ENCODE data around the gene OPCML.

GRCh38 chr11:133072378-133072777, 459.9 kb downstream of the OPCML start:
- TF ChIP-seq POLR2A (IDR thresholded peaks at IDR 0.05), result no peak
- TF ChIP-seq, protein P1, sequence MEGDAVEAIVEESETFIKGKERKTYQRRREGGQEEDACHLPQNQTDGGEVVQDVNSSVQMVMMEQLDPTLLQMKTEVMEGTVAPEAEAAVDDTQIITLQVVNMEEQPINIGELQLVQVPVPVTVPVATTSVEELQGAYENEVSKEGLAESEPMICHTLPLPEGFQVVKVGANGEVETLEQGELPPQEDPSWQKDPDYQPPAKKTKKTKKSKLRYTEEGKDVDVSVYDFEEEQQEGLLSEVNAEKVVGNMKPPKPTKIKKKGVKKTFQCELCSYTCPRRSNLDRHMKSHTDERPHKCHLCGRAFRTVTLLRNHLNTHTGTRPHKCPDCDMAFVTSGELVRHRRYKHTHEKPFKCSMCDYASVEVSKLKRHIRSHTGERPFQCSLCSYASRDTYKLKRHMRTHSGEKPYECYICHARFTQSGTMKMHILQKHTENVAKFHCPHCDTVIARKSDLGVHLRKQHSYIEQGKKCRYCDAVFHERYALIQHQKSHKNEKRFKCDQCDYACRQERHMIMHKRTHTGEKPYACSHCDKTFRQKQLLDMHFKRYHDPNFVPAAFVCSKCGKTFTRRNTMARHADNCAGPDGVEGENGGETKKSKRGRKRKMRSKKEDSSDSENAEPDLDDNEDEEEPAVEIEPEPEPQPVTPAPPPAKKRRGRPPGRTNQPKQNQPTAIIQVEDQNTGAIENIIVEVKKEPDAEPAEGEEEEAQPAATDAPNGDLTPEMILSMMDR (IDR thresholded peaks at IDR 0.05), result no peak
- TF ChIP-seq POLR2AphosphoS5 (IDR thresholded peaks at IDR 0.05; ENCODE audit: insufficient read depth in 1 of 2, low read depth in 1 of 2), result no peak

Data from vagina (tissue), 2 donors.